22Rv1 (cell line): Measurements from ENCODE around the gene BBS1.

ENCODE experiments used
- CTCF ChIP-seq: fragments of 450-650 bp; IDR thresholded peaks from 2 replicates; pipeline ENCODE4 v1.5.1; 2017; ENCODE audit warnings: mild to moderate bottlenecking
- ZFX ChIP-seq: fragments of 450-650 bp; IDR thresholded peaks from 2 replicates; pipeline ENCODE4 v1.6.1; 2017; ENCODE audit warnings: antibody characterized with exemption, borderline replicate concordance

GRCh38 chr11:66539870-66540213 lies 29.4 kb downstream of the BBS1 start:
- no peak for TF ChIP-seq CTCF
- TF ChIP-seq ZFX: no peak
